Fibroblast of the aortic adventitia (primary cell): ENCODE data around the gene PTPN22. TPM values are rescaled to one million over a fixed set of nuclear protein-coding genes. Genes with fewer than 3 reads are reported as not detected.
A peak's percentile ranks its signal among the peaks of the same experiment; 100 is the strongest.

Source experiments
- DNase-seq: peaks from one replicate; pipeline ENCODE4 v3.0.0-alpha.2; 2010; ENCODE audit warnings: low read depth
- H3K4me3 ChIP-seq: 2 replicates; pipeline ENCODE4 v1.5.1; 2011; ENCODE audit warnings: low read depth, mild to moderate bottlenecking, control low read depth, low read length, moderate library complexity
- total RNA-seq: library from RNA; depleted of rRNA; stranded (reverse); fragments of >200 nt; gene quantifications from 2 replicates; pipeline ENCODE4 v1.2.3, GENCODE V29; 2012; ENCODE audit warnings: low replicate concordance
- TF ChIP-seq, protein P1 (sequence below): IDR thresholded peaks from 2 replicates; pipeline ENCODE4 v1.5.1; 2011; ENCODE audit warnings: mild to moderate bottlenecking, low read length, control low read depth, inconsistent platforms; ENCODE audit not compliant: insufficient read depth

PTPN22 gene
- total RNA-seq, 1 donor = 0.99 TPM

- TF ChIP-seq, protein P1, sequence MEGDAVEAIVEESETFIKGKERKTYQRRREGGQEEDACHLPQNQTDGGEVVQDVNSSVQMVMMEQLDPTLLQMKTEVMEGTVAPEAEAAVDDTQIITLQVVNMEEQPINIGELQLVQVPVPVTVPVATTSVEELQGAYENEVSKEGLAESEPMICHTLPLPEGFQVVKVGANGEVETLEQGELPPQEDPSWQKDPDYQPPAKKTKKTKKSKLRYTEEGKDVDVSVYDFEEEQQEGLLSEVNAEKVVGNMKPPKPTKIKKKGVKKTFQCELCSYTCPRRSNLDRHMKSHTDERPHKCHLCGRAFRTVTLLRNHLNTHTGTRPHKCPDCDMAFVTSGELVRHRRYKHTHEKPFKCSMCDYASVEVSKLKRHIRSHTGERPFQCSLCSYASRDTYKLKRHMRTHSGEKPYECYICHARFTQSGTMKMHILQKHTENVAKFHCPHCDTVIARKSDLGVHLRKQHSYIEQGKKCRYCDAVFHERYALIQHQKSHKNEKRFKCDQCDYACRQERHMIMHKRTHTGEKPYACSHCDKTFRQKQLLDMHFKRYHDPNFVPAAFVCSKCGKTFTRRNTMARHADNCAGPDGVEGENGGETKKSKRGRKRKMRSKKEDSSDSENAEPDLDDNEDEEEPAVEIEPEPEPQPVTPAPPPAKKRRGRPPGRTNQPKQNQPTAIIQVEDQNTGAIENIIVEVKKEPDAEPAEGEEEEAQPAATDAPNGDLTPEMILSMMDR = peak; percentile 43
- peak; percentile 57 for DNase-seq
- H3K4me3 ChIP-seq = no peak overlapping the region
Measured at GRCh38 chr1:113874012-113874879, 2.7 kb upstream of the PTPN22 start.

GRCh38 chr1:113872219-113872935 lies 865 bp upstream of the PTPN22 start:
- TF ChIP-seq, protein P1 = no peak
- peak; percentile 32 for DNase-seq
- no peak overlapping the region for H3K4me3 ChIP-seq

- no peak overlapping the region for H3K4me3 ChIP-seq
- DNase-seq = no peak
- TF ChIP-seq, protein P1 = no peak
Measured at GRCh38 chr1:113870778-113871177, 734 bp downstream of the PTPN22 start.

DNA sequence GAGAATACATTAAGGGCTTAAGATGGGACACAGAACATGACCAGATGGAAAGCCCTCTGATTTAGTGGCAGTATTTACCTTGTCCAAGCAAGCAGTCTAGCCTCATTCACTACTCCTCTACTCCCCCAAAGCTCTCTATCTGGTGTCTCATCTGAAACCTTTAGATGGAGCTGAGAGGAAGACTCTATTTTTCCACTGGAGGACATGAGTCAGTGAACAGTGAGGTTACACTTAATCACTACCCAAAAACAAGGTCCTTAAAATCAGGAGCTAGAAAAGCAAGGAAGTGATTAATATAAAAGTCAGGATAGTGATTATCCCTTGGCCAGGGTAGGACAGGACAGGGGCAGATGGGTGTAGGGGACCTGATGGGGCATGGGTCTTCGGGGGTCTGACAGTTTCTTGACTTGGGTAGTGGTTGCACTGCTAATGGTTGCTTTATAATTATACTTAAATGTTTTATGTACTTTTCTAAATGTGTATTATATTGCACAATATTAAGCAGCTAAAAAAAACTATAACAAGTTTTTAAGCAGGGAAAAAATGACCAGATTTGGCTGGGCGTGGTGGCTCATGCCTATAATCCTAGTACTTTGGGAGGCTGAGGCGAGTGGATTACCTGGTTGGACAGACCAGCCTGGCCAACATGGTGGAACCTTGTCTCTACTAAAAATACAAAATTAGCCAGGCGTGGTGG lies 3.0 kb downstream of the PTPN22 start:
- DNase-seq = peak; percentile 27

DNA sequence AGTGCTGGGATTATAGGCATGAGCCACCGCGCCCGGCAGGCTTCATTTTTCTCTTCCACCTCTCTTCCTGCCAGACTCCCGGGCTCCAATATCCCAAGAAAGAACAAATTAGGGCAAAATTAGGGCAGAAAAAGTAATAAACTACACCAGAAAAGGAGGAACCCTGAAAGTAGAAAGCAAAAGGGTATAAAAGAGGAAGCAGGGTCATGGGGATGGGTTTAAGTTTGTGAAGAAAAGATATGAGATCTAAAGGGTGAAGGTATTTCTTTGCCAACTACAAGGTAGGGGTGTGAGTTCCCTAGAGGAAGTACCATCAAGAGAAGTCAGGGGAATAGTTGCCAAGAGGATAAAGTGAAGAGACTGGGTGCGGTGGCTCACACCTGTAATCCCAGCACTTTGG lies 9.9 kb downstream of the PTPN22 start:
- DNase-seq = no peak
- H3K4me3 ChIP-seq = no peak overlapping the region
- TF ChIP-seq, protein P1 = no peak

More for the DNA sequence above, 3.0 kb downstream of the PTPN22 start:
- H3K4me3 ChIP-seq = no peak overlapping the region
- TF ChIP-seq, protein P1 = no peak

- no peak overlapping the region for H3K4me3 ChIP-seq
- TF ChIP-seq, protein P1 = no peak
- peak; percentile 79 for DNase-seq
Measured at GRCh38 chr1:113860891-113861290, 10.6 kb downstream of the PTPN22 start.
